HepG2 (cell line): ENCODE data around the gene FUOM. TPM values are rescaled to one million over a fixed set of nuclear protein-coding genes. Genes with fewer than 3 reads are reported as not detected.
A peak's percentile ranks its signal among the peaks of the same experiment; 100 is the strongest.

Experiments used
- CAMTA2 ChIP-seq: sonication (generic); formaldehyde crosslinking; IDR thresholded peaks from 2 replicates; pipeline ENCODE4 v1.4.0; 2020; ENCODE audit warnings: mild to moderate bottlenecking, missing genetic modification reagents, borderline replicate concordance
- E2F2 ChIP-seq: sonication (generic); formaldehyde crosslinking; IDR thresholded peaks from 2 replicates; pipeline ENCODE4 v1.4.0; 2020; ENCODE audit warnings: missing genetic modification reagents, borderline replicate concordance
- ETV5 ChIP-seq: IDR thresholded peaks from 2 replicates; pipeline ENCODE4 v1.6.1; 2018; ENCODE audit warnings: missing biosample characterization, missing genetic modification reagents, inconsistent platforms, borderline replicate concordance
- GFI1 ChIP-seq: sonication (generic); formaldehyde crosslinking; IDR thresholded peaks from 2 replicates; pipeline ENCODE4 v1.5.0; 2020; ENCODE audit warnings: missing genetic modification reagents, mild to moderate bottlenecking, borderline replicate concordance
- NR0B2 ChIP-seq: sonication (generic); formaldehyde crosslinking; IDR thresholded peaks from 2 replicates; pipeline ENCODE4 v1.4.0; 2020; ENCODE audit warnings: mild to moderate bottlenecking, missing genetic modification reagents
- NRL ChIP-seq: sonication (generic); formaldehyde crosslinking; IDR thresholded peaks from 2 replicates; pipeline ENCODE4 v1.5.0; 2020; ENCODE audit warnings: missing genetic modification reagents, mild to moderate bottlenecking, moderate library complexity, borderline replicate concordance
- PATZ1 ChIP-seq: sonication (generic); formaldehyde crosslinking; IDR thresholded peaks from 2 replicates; pipeline ENCODE4 v1.4.0; 2020; ENCODE audit warnings: missing genetic modification reagents
- PPARG ChIP-seq: conservative IDR thresholded peaks from 2 replicates; pipeline ENCODE4 v1.6.1; 2016; ENCODE audit warnings: missing biosample characterization, missing genetic modification reagents
- ZBTB8A ChIP-seq: sonication (generic); formaldehyde crosslinking; IDR thresholded peaks from 2 replicates; pipeline ENCODE4 v1.4.0; 2020; ENCODE audit warnings: mild to moderate bottlenecking, low read depth, missing genetic modification reagents, borderline replicate concordance
- ZFP91 ChIP-seq: sonication (generic); formaldehyde crosslinking; IDR thresholded peaks from 2 replicates; pipeline ENCODE4 v1.9.0; 2022; ENCODE audit warnings: missing genetic modification reagents, mild to moderate bottlenecking, borderline replicate concordance
- ZHX2 ChIP-seq, 2 experiments: sonication (generic) in 1 of 2; formaldehyde crosslinking in 1 of 2; IDR thresholded peaks; 2 replicates each; pipeline versions ENCODE4 v1.6.1 to v1.9.0; 2014 to 2022; ENCODE audit warnings: antibody characterized with exemption in 1 of 2, borderline replicate concordance in 1 of 2, inconsistent platforms in 1 of 2, low read depth in 1 of 2, missing genetic modification reagents in 1 of 2
- ZNF260 ChIP-seq: sonication (generic); formaldehyde crosslinking; IDR thresholded peaks from 2 replicates; pipeline ENCODE4 v1.4.0; 2020; ENCODE audit warnings: missing genetic modification reagents, low read depth, mild to moderate bottlenecking, borderline replicate concordance
- ZNF292 ChIP-seq: sonication (generic); formaldehyde crosslinking; IDR thresholded peaks from 2 replicates; pipeline ENCODE4 v1.8.1; 2022; ENCODE audit warnings: mild to moderate bottlenecking, low read depth, missing genetic modification reagents, borderline replicate concordance
- ZNF619 ChIP-seq: sonication (generic); formaldehyde crosslinking; IDR thresholded peaks from 2 replicates; pipeline ENCODE4 v1.4.0; 2020; ENCODE audit warnings: mild to moderate bottlenecking, missing genetic modification reagents
- ZSCAN12 ChIP-seq: sonication (generic); formaldehyde crosslinking; IDR thresholded peaks from 2 replicates; pipeline ENCODE4 v1.9.0; 2021; ENCODE audit warnings: mild to moderate bottlenecking, missing genetic modification reagents
- polyA plus RNA-seq, 8 experiments: library from polyadenylated mRNA; depleted of rRNA in 3 of 8; stranded (reverse) in 7 of 8; unstranded in 1 of 8; fragments of >200 nt; fragmentation: Illumina TruSeq in 4 of 8; extraction: Trizol in 4 of 8; gene quantifications; 2 replicates each; pipeline versions ENCODE4 v1.2.1 to v1.2.3, GENCODE V29; 2011 to 2016; ENCODE audit warnings: low read depth in 4 of 8, missing spikeins in 1 of 8, mixed read lengths in 1 of 8; ENCODE audit not compliant: insufficient read depth in 1 of 8
- total RNA-seq, 5 experiments: library from RNA; depleted of rRNA; stranded (reverse); fragments of >200 nt; fragmentation: Illumina TruSeq; extraction: Trizol; gene quantifications; 2 replicates each; pipeline ENCODE4 v1.2.3, GENCODE V29; 2016; ENCODE audit warnings: low read depth in 1 of 5

The FUOM gene
- total and polyA plus RNA-seq, 2 of the 13 experiments (the other 11 are each of a cell fraction or from before 2014, with no cell fraction given) = 27.5 to 60.4 TPM

- TF ChIP-seq PATZ1 (CRISPR knock-in tag) = no peak
- no peak for TF ChIP-seq GFI1 (CRISPR knock-in tag)
- TF ChIP-seq ZNF260 (CRISPR knock-in tag) = no peak
- TF ChIP-seq ZNF292 (CRISPR knock-in tag) = 0 out of 2 replicates have a peak, but pooled peaks have one; percentile 12
- TF ChIP-seq ZFP91 (CRISPR knock-in tag) = 0 out of 2 replicates have a peak, but pooled peaks have one; percentile 8
- no peak for TF ChIP-seq ZSCAN12
- no peak for TF ChIP-seq PPARG (CRISPR knock-in tag)
- 0 out of 2 replicates have a peak, but pooled peaks have one; percentile 52 for TF ChIP-seq NRL
- TF ChIP-seq ETV5 (CRISPR knock-in tag) = no peak
- TF ChIP-seq E2F2 (CRISPR knock-in tag) = no peak
- 0 out of 2 replicates have a peak, but pooled peaks have one; percentile 80 for TF ChIP-seq CAMTA2 (CRISPR knock-in tag)
- 0 out of 2 replicates have a peak, but pooled peaks have one; percentile 16 for TF ChIP-seq ZNF619 (CRISPR knock-in tag)
- TF ChIP-seq ZBTB8A (CRISPR knock-in tag) = no peak
- peak; percentile 69; the same call in 1 of the 2 replicates for TF ChIP-seq NR0B2 (CRISPR knock-in tag)
- no peak for TF ChIP-seq ZHX2 (IDR thresholded peaks at IDR 0.05; ENCODE audit: low read depth)
- no peak for TF ChIP-seq ZHX2 (CRISPR knock-in tag; IDR thresholded peaks at IDR 0.05; ENCODE audit: borderline replicate concordance)
Measured at GRCh38 chr10:133356549-133357284, 1.1 kb downstream of the FUOM start (continued).
